Endodermal cell (in vitro differentiated cells): Measurements from ENCODE around the gene KCTD1. TPM values are rescaled to one million over a fixed set of nuclear protein-coding genes. Genes with fewer than 3 reads are reported as not detected.

Experiments used
- DNase-seq: peaks from one replicate; pipeline ENCODE4 v3.0.0-alpha.2; 2017
- H3K27ac ChIP-seq: 2 replicates; pipeline ENCODE4 v1.5.1; 2013; ENCODE audit warnings: mild to moderate bottlenecking, low read depth, low read length, moderate library complexity
- H3K27me3 ChIP-seq: 2 replicates; pipeline ENCODE4 v1.6.1; 2013; ENCODE audit warnings: mild to moderate bottlenecking, low read length, moderate library complexity; ENCODE audit not compliant: insufficient read depth, control insufficient read depth, poor library complexity, severe bottlenecking
- H3K36me3 ChIP-seq: 2 replicates; pipeline ENCODE4 v1.7.0; 2013; ENCODE audit warnings: mild to moderate bottlenecking, low read length, moderate library complexity; ENCODE audit not compliant: control insufficient read depth, insufficient read depth
- H3K4me1 ChIP-seq: one replicate; pipeline ENCODE4 v1.7.0; 2013; ENCODE audit warnings: low read length; ENCODE audit not compliant: control insufficient read depth, insufficient read depth
- H3K4me3 ChIP-seq: 2 replicates; pipeline ENCODE4 v1.5.1; 2013; ENCODE audit warnings: mild to moderate bottlenecking, low read length, moderate library complexity
- H3K9ac ChIP-seq: 2 replicates; pipeline ENCODE4 v1.6.1; 2013; ENCODE audit warnings: mild to moderate bottlenecking, low read length, moderate library complexity; ENCODE audit not compliant: poor library complexity, severe bottlenecking; ENCODE audit errors: extremely low read depth
- H3K9me3 ChIP-seq: 2 replicates; pipeline ENCODE4 v1.6.1; 2013; ENCODE audit warnings: mild to moderate bottlenecking, low read length, moderate library complexity; ENCODE audit not compliant: control insufficient read depth
- H3K27ac Mint-ChIP-seq: 2 replicates; pipeline ENCODE4 v1.8.0; 2020; ENCODE audit warnings: mixed read lengths
- H3K27me3 Mint-ChIP-seq: 2 replicates; pipeline ENCODE4 v1.8.0; 2021; ENCODE audit warnings: mild to moderate bottlenecking, mixed read lengths; ENCODE audit not compliant: insufficient read depth
- H3K36me3 Mint-ChIP-seq: 2 replicates; pipeline ENCODE4 v1.8.0; 2020; ENCODE audit warnings: low read depth, mixed read lengths
- H3K4me1 Mint-ChIP-seq: 2 replicates; pipeline ENCODE4 v1.8.0; 2020; ENCODE audit warnings: mixed read lengths
- H3K4me3 Mint-ChIP-seq: 2 replicates; pipeline ENCODE4 v1.8.0; 2020; ENCODE audit warnings: mild to moderate bottlenecking, moderate library complexity, mixed read lengths
- H3K9me3 Mint-ChIP-seq: 2 replicates; pipeline ENCODE4 v1.8.0; 2020; ENCODE audit warnings: mild to moderate bottlenecking, mixed read lengths
- CTCF ChIP-seq: fragments of 200-600 bp; sonication (generic); conservative IDR thresholded peaks from 2 replicates; pipeline ENCODE4 v1.5.0; 2021; ENCODE audit warnings: antibody characterized with exemption, mild to moderate bottlenecking
- WGBS, 2 experiments: methylation state at CpG; one replicate each; pipeline versions ENCODE4 v1.1.5 to v1.1.7; 2013; ENCODE audit warnings: missing lambda C conversion rate in 2 of 2, mixed read lengths in 1 of 2; ENCODE audit not compliant: insufficient coverage in 1 of 2, insufficient read length in 1 of 2; 5-methylcytosine and 5-hydroxymethylcytosine counted together
- total RNA-seq, 2 donors: library from RNA; stranded (reverse); fragmentation: NEBNext Ultra II Directional in 1 of 2; extraction: Animal tissue kit (Norgen Biotek cat#: 25700) in 1 of 2; gene quantifications; 2 replicates in 1 of 2; 3 replicates in 1 of 2; pipeline ENCODE4 v1.2.1, GENCODE V29; 2021

Gene KCTD1
- total RNA-seq, 2 donors from 2014 or later, result 6.8 to 7.3 TPM

DNA sequence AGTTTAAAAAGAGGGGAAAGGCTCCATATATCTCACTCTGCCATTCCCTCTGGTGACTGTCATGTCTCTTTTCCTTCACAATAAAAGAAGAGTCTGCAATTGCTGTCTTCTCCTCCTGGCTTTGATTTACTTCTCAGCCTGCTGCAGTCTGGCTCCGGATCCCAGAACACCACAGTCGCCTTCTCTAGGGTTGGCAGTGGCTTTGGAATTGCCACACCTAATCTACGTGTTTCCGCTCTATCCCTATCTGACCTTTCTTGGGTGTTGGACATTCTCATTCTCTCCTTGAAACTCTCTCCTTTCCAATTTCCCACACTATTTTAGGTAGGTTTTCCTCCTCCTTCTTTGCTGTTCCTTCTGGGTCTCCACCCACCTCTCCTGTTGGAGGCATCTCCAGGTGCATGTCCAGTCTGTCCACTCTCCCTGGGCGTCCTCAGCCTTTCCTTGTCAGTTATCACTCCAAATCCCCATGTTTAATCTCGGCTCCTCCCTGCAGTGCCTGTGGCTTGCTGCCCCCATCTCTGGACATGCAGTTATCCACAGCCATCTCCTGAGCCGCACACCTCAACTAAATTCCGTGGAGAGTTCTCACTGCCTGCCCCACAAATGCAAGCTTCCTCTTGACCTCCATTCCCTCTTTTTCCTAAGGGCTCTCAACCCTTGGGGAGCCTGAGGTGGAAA, 112.8 kb downstream of the KCTD1 start:
- H3K27me3 ChIP-seq, result no peaks in the 10 kb centered on the region
- no peaks in the 10 kb centered on the region for H3K9me3 ChIP-seq
- Mint-ChIP-seq H3K4me3 (no peak overlapping the region), H3K27me3 (peaks cover 13% of the 10 kb centered on the region), H3K36me3 (no peaks in the 10 kb centered on the region), H3K27ac (no peak overlapping the region), H3K4me1 (no peaks in the 10 kb centered on the region), H3K9me3 (no peaks in the 10 kb centered on the region)
- TF ChIP-seq CTCF, result no peak
- no peak overlapping the region for H3K9ac ChIP-seq
- no peak overlapping the region for H3K4me3 ChIP-seq
- WGBS, 2 experiments, result 91 to 95% methylated on average over 8 of the region's 8 CpGs
- H3K27ac ChIP-seq, result no peak overlapping the region
- H3K4me1 ChIP-seq, result no peaks in the 10 kb centered on the region
- no peak for DNase-seq
- no peaks in the 10 kb centered on the region for H3K36me3 ChIP-seq

DNA sequence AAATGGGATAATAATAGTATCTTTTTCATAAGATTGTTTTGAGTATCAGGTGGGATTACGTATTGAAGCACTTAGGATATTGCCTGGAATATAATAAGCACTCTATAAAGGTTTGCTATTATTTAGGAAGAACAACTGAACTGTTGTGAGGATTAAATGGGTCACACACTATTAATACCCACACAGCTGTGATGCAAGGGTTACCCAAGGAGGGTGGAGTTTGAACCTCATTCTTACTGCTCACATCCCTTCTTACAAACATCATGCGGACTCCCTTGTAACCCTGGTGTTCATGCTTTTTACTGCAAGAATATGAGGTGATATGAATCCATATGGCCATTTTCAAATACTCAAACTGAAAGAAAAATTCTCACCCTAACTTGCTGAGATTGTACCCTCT, 113.5 kb downstream of the KCTD1 start:
- no peaks in the 10 kb centered on the region for H3K36me3 ChIP-seq
- Mint-ChIP-seq H3K36me3 (no peaks in the 10 kb centered on the region), H3K27me3 (peaks cover 13% of the 10 kb centered on the region), H3K4me1 (no peaks in the 10 kb centered on the region), H3K4me3 (no peak overlapping the region), H3K9me3 (no peaks in the 10 kb centered on the region), H3K27ac (no peak overlapping the region)
- no peaks in the 10 kb centered on the region for H3K27me3 ChIP-seq
- TF ChIP-seq CTCF, result no peak
- no peak overlapping the region for H3K27ac ChIP-seq
- no peak overlapping the region for H3K9ac ChIP-seq
- no peak for DNase-seq
- WGBS, 2 experiments, result 54% methylated on average over 2 of the region's 2 CpGs; no CpG with 5 or more reads in 1 of the 2 experiments
- no peak overlapping the region for H3K4me3 ChIP-seq
- no peaks in the 10 kb centered on the region for H3K4me1 ChIP-seq
- no peaks in the 10 kb centered on the region for H3K9me3 ChIP-seq

DNA sequence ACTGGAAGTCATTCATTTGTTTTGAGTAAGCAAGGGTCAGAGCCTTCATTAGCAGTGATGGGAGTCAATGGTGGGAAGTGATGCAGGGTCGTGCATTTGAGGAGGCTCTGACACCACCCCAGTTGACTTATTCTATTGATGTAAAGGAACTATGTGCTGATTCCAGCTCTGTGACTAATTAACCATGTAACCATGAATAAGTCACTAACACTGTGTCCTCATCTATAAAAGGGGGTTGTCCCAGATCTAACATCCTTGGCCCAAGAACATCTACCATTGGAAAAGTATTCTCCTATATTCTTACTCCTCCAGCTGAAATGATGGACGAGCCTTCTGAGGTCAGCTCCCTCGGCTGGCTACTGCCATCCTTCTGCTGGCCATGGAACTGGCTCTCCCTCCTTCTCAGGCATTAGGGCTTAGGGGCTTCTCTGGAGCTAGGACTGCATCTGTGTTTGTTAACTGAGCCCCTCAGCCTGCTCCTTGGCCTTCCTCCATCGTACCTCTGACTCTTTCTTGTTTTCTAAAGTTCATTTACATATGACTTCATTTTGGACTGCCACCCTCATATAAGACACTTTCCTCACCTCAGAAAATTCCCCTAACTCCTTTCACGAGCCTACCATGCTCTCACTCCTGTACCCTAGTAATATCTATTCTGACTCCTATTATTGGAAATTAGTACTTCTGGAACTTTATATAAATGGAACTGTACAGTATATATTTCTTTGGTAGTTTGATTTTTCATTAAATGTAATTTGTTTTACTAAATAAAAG, 115.5 kb downstream of the KCTD1 start:
- Histone ChIP-seq H3K36me3 (no peaks in the 10 kb centered on the region), H3K27ac (no peak overlapping the region), H3K27me3 (no peaks in the 10 kb centered on the region), H3K4me3 (no peak overlapping the region), H3K4me1 (no peaks in the 10 kb centered on the region), H3K9ac (no peak overlapping the region), H3K9me3 (no peaks in the 10 kb centered on the region)
- Mint-ChIP-seq H3K36me3 (no peaks in the 10 kb centered on the region), H3K27me3 (peaks cover 10% of the 10 kb centered on the region), H3K4me3 (no peak overlapping the region), H3K4me1 (no peaks in the 10 kb centered on the region), H3K27ac (no peak overlapping the region), H3K9me3 (no peaks in the 10 kb centered on the region)
- TF ChIP-seq CTCF, result no peak
- no peak for DNase-seq
- WGBS, 2 experiments, result 89 to 95% methylated on average over 3 to 5 of the region's 5 CpGs
